ENCODE results near the gene KISS1. TPM values are rescaled to one million over a fixed set of nuclear protein-coding genes. Genes with fewer than 3 reads are reported as not detected.

KISS1 gene
- total and polyA plus RNA-seq, 2 experiments from 2014 or later: 2.0 to 12.9 TPM

GRCh38 chr1:204216236-204216635 lies 19.9 kb upstream of the KISS1 start:
- no peaks in the 10 kb centered on the region for H3K9me3 ChIP-seq (ENCODE audit: low read depth)
- peaks cover 15% of the 10 kb centered on the region for H3K79me2 ChIP-seq
- H3K4me3 ChIP-seq: no peak overlapping the region
- TF ChIP-seq CTCF (IDR thresholded peaks at IDR 0.05; ENCODE audit: poor library complexity) (no peak), EZH2 (IDR thresholded peaks at IDR 0.05; ENCODE audit: borderline replicate concordance) (no peak), EZH2phosphoT487 (IDR thresholded peaks at IDR 0.05; ENCODE audit: low read depth, severe bottlenecking, unreplicated experiment) (no peak)
- no peak overlapping the region for H2AFZ ChIP-seq
- H3K4me1 ChIP-seq (ENCODE audit: insufficient read depth): no peaks in the 10 kb centered on the region
- H4K20me1 ChIP-seq (ENCODE audit: insufficient read depth, poor library complexity, severe bottlenecking): no peaks in the 10 kb centered on the region
- H3K27ac ChIP-seq: no peak overlapping the region
- 82% methylated on average over 4 of the region's 4 CpGs for WGBS (ENCODE audit: low lambda C conversion rate, missing lambda C conversion rate)
- no peaks in the 10 kb centered on the region for H3K9me2 ChIP-seq (replicated peaks; ENCODE audit: insufficient read depth)
- no peak for DNase-seq (ENCODE audit: low spot score)
- no peak overlapping the region for H3K4me2 ChIP-seq
- no peaks in the 10 kb centered on the region for H3K36me3 ChIP-seq (replicated peaks; ENCODE audit: insufficient read depth, low read depth)
- H3K27me3 ChIP-seq: no peaks in the 10 kb centered on the region

- H3K4me1 ChIP-seq (ENCODE audit: insufficient read depth): no peaks in the 10 kb centered on the region
- H3K9me2 ChIP-seq (replicated peaks; ENCODE audit: insufficient read depth): no peaks in the 10 kb centered on the region
- WGBS (ENCODE audit: low lambda C conversion rate, missing lambda C conversion rate): 14% methylated on average over 32 of the region's 41 CpGs
- H3K36me3 ChIP-seq (replicated peaks; ENCODE audit: insufficient read depth, low read depth): no peaks in the 10 kb centered on the region
- peak within 1 kb of the TSS; percentile 32 for H3K4me3 ChIP-seq
- TF ChIP-seq CTCF (IDR thresholded peaks at IDR 0.05; ENCODE audit: poor library complexity) (peak; percentile 77), EZH2 (IDR thresholded peaks at IDR 0.05; ENCODE audit: borderline replicate concordance) (no peak)
- H3K9me3 ChIP-seq (ENCODE audit: low read depth): no peaks in the 10 kb centered on the region
- peaks cover 21% of the 10 kb centered on the region for H3K79me2 ChIP-seq
- H2AFZ ChIP-seq: peak within 1 kb of the TSS; percentile 32
- peak within 1 kb of the TSS; percentile 78 for H3K4me2 ChIP-seq
- peak within 1 kb of the TSS; percentile 86 for H3K27ac ChIP-seq
- no peaks in the 10 kb centered on the region for H4K20me1 ChIP-seq (ENCODE audit: insufficient read depth, poor library complexity, severe bottlenecking)
- DNase-seq (ENCODE audit: low spot score): peak; percentile 92
- H3K27me3 ChIP-seq: no peaks in the 10 kb centered on the region
These were observed 17.7 kb upstream of the KISS1 start, which contains the start of gene GOLT1A for GRCh38 chr1:204213668-204214662. TSS of gene GOLT1A (minus strand) at chr1:204213988. CDS start at chr1:204213906, 82 bp downstream.

- H3K9me2 ChIP-seq (replicated peaks; ENCODE audit: insufficient read depth): no peaks in the 10 kb centered on the region
- no peaks in the 10 kb centered on the region for H3K4me1 ChIP-seq (ENCODE audit: insufficient read depth)
- peak overlapping the region; percentile 9 for H3K27ac ChIP-seq
- no peaks in the 10 kb centered on the region for H4K20me1 ChIP-seq (ENCODE audit: insufficient read depth, poor library complexity, severe bottlenecking)
- no peak overlapping the region for H2AFZ ChIP-seq
- no peaks in the 10 kb centered on the region for H3K36me3 ChIP-seq (replicated peaks; ENCODE audit: insufficient read depth, low read depth)
- no peaks in the 10 kb centered on the region for H3K27me3 ChIP-seq
- H3K79me2 ChIP-seq: peaks cover 21% of the 10 kb centered on the region
- H3K4me2 ChIP-seq: peak overlapping the region; percentile 78
- WGBS (ENCODE audit: low lambda C conversion rate, missing lambda C conversion rate): 97% methylated on average over 3 of the region's 3 CpGs
- no peaks in the 10 kb centered on the region for H3K9me3 ChIP-seq (ENCODE audit: low read depth)
- TF ChIP-seq EZH2 (IDR thresholded peaks at IDR 0.05; ENCODE audit: borderline replicate concordance): no peak
- no peak for TF ChIP-seq EZH2phosphoT487 (IDR thresholded peaks at IDR 0.05; ENCODE audit: low read depth, severe bottlenecking, unreplicated experiment)
- TF ChIP-seq CTCF (IDR thresholded peaks at IDR 0.05; ENCODE audit: poor library complexity): no peak
- no peak for DNase-seq (ENCODE audit: low spot score)
- no peak overlapping the region for H3K4me3 ChIP-seq
These were observed 16.4 kb upstream of the KISS1 start for GRCh38 chr1:204212715-204213114.

Measured in hepatocyte (in vitro differentiated cells).